ENCODE results near the gene SERPINC1. TPM values are rescaled to one million over a fixed set of nuclear protein-coding genes. Genes with fewer than 3 reads are reported as not detected.

Gene SERPINC1
- total and polyA plus RNA-seq, 9 of the 15 experiments (the other 6 are each of a cell fraction or from before 2014, with no cell fraction given): 0.07 to 1.2 (median 0.50) TPM

DNA sequence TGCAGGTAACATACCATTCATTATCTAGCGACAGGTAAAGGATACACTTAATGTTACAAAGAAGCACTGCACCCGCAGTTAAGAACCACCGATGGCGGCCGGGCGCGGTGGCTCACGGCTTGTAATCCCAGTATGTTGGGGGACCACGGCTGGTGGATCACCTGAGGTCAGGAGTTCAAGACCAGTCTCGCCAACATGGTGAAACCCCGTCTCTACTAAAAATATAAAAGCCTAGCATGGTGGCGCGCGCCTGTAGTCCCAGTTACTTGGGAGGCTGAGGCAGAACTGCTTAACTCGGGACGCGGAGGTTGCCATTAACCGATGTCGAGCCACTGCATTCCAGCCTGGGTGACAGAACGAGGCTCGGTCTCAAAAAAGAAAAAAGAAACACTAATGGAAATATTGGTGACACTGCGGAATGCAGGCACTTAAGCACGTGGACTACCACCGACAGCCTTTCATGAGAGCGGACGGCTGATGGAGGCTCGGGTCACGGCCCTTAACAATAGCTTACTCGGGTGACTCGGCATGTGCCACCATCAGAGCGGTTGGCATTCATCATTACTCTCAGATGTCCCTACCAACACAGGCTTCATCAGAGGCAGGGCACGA, 49.9 kb downstream of the SERPINC1 start (continued):
- TF ChIP-seq UBTF (IDR thresholded peaks at IDR 0.05; ENCODE audit: borderline replicate concordance in 1 of 2, low read depth in 2 of 2, low read length in 2 of 2) (no peak), PTBP1 (IDR thresholded peaks at IDR 0.05; ENCODE audit: low read depth, low read length) (0 out of 2 replicates have a peak, but pooled peaks have one; percentile 18), HOXB6 (CRISPR knock-in tag; IDR thresholded peaks at IDR 0.05; ENCODE audit: borderline replicate concordance) (no peak; the same call in 1 of the 2 replicates), HMGXB4 (CRISPR knock-in tag; IDR thresholded peaks at IDR 0.05) (0 out of 2 replicates have a peak, but pooled peaks have one; percentile 79), ARNT (IDR thresholded peaks at IDR 0.05) (no peak), ZNF75A (CRISPR knock-in tag; IDR thresholded peaks at IDR 0.05) (no peak), ZNF24 (IDR thresholded peaks at IDR 0.05) (no peak), RFX1 (IDR thresholded peaks at IDR 0.05) (no peak), TEAD2 (tag; IDR thresholded peaks at IDR 0.05) (no peak), CHCHD3 (CRISPR knock-in tag; IDR thresholded peaks at IDR 0.05) (no peak), ZBTB26 (CRISPR knock-in tag; IDR thresholded peaks at IDR 0.05) (no peak), THRAP3 (IDR thresholded peaks at IDR 0.05; ENCODE audit: borderline replicate concordance) (0 out of 2 replicates have a peak, but pooled peaks have one; percentile 80), DNMT1 (IDR thresholded peaks at IDR 0.05) (no peak), MIER1 (IDR thresholded peaks at IDR 0.05; ENCODE audit: low read depth) (no peak)
- TF ChIP-seq, protein P1, sequence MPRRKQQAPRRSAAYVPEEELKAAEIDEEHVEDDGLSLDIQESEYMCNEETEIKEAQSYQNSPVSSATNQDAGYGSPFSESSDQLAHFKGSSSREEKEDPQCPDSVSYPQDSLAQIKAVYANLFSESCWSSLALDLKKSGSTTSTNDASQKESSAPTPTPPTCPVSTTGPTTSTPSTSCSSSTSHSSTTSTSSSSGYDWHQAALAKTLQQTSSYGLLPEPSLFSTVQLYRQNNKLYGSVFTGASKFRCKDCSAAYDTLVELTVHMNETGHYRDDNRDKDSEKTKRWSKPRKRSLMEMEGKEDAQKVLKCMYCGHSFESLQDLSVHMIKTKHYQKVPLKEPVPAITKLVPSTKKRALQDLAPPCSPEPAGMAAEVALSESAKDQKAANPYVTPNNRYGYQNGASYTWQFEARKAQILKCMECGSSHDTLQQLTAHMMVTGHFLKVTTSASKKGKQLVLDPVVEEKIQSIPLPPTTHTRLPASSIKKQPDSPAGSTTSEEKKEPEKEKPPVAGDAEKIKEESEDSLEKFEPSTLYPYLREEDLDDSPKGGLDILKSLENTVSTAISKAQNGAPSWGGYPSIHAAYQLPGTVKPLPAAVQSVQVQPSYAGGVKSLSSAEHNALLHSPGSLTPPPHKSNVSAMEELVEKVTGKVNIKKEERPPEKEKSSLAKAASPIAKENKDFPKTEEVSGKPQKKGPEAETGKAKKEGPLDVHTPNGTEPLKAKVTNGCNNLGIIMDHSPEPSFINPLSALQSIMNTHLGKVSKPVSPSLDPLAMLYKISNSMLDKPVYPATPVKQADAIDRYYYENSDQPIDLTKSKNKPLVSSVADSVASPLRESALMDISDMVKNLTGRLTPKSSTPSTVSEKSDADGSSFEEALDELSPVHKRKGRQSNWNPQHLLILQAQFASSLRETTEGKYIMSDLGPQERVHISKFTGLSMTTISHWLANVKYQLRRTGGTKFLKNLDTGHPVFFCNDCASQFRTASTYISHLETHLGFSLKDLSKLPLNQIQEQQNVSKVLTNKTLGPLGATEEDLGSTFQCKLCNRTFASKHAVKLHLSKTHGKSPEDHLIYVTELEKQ (CRISPR knock-in tag; IDR thresholded peaks at IDR 0.05): no peak
- TF ChIP-seq, protein P2, sequence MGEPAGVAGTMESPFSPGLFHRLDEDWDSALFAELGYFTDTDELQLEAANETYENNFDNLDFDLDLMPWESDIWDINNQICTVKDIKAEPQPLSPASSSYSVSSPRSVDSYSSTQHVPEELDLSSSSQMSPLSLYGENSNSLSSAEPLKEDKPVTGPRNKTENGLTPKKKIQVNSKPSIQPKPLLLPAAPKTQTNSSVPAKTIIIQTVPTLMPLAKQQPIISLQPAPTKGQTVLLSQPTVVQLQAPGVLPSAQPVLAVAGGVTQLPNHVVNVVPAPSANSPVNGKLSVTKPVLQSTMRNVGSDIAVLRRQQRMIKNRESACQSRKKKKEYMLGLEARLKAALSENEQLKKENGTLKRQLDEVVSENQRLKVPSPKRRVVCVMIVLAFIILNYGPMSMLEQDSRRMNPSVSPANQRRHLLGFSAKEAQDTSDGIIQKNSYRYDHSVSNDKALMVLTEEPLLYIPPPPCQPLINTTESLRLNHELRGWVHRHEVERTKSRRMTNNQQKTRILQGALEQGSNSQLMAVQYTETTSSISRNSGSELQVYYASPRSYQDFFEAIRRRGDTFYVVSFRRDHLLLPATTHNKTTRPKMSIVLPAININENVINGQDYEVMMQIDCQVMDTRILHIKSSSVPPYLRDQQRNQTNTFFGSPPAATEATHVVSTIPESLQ (CRISPR knock-in tag; IDR thresholded peaks at IDR 0.05): no peak; the same call in 1 of the 2 replicates

All from K562 (cell line).